ENCODE results near the gene CDH11. TPM values are rescaled to one million over a fixed set of nuclear protein-coding genes. Genes with fewer than 3 reads are reported as not detected.
A peak's percentile ranks its signal among the peaks of the same experiment; 100 is the strongest.

CDH11 gene
- total and polyA plus RNA-seq, 2 of the 4 experiments (the other 2 are of a cell fraction), result 266 to 601 TPM

DNA sequence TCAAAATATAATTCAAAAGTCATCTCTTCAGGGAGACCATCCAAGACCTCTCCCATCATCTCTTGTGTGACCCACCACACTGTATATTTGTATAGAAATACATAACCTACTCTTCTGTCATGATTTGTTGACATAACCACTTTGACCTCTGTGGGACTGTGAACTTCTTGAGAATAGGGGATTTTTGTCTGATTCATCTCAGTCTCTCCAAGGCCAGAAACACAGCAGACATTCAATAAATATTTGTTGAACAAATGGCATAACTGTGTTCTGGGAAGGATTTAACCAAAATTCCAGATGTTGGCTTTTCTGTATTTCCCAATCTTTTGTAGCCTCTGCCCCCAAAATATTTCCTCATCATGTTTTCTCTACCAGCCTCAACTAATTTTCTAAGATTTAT is 169.7 kb downstream of the CDH11 start:
- ChIA-PET CTCF (no interaction called here), POLR2A (ENCODE audit: unreplicated experiment) (no interaction called here)
- ATAC-seq (ENCODE audit: low read depth) (peak; percentile 90), DNase-seq (peak; percentile 97)
- Histone ChIP-seq H3K18ac (ENCODE audit: low read depth, low read length) (no peak overlapping the region; the same call in 1 of the 2 replicates), H3K4me1 (ENCODE audit: control insufficient read depth, insufficient read depth, low read length) (peaks cover 11% of the 10 kb centered on the region), H3K4me3 (ENCODE audit: insufficient read depth, low read depth, low read length) (no peak overlapping the region), H3K27ac (ENCODE audit: insufficient read depth, low read length) (no peak overlapping the region), H3K9me1 (ENCODE audit: insufficient read depth, low read length) (peaks cover 6% of the 10 kb centered on the region; the same call in 1 of the 2 replicates), H2BK5ac (ENCODE audit: low read depth, low read length, poor library complexity, severe bottlenecking) (peak overlapping the region; percentile 70), H3K23ac (ENCODE audit: low read depth, low read length) (no peak overlapping the region), H3K56ac (ENCODE audit: extremely low read depth, insufficient read depth, low read length) (no peak overlapping the region), H4K91ac (ENCODE audit: insufficient read depth, low read depth, low read length) (no peak overlapping the region), H3K9ac (ENCODE audit: low read depth, low read length) (no peak overlapping the region), H3K27me3 (ENCODE audit: control insufficient read depth, insufficient read depth, low read length) (no peaks in the 10 kb centered on the region), H2BK20ac (ENCODE audit: low read depth, low read length) (no peak overlapping the region), H2BK120ac (ENCODE audit: low read depth, low read length) (no peak overlapping the region), H3K14ac (replicated peaks; ENCODE audit: low read depth, low read length) (no peak overlapping the region), H4K8ac (ENCODE audit: low read depth in 2 of 2, low read length in 2 of 2) (no peak overlapping the region), H2AK9ac (replicated peaks; ENCODE audit: low read depth, low read length, poor library complexity) (no peak overlapping the region), H3K36me3 (ENCODE audit: control insufficient read depth, insufficient read depth, low read length) (peaks cover 42% of the 10 kb centered on the region), H3K4ac (ENCODE audit: low read depth, low read length) (no peak overlapping the region), H2AFZ (replicated peaks; ENCODE audit: low read length, poor library complexity) (no peak overlapping the region), H2BK15ac (ENCODE audit: low read depth, low read length) (no peak overlapping the region), H3K79me1 (ENCODE audit: low read depth in 1 of 2, low read length in 2 of 2) (peaks cover 13 to 23% of the 10 kb centered on the region in 2 experiments), H4K20me1 (ENCODE audit: insufficient read depth, low read length) (peaks cover 5% of the 10 kb centered on the region; the same call in 1 of the 2 replicates), H3K9me3 (ENCODE audit: control insufficient read depth, insufficient read depth, low read length) (no peaks in the 10 kb centered on the region), H2AK5ac (ENCODE audit: low read depth, low read length) (no peak overlapping the region; the same call in 1 of the 2 replicates), H4K5ac (ENCODE audit: low read depth, low read length) (no peak overlapping the region), H3K4me2 (ENCODE audit: low read depth, low read length) (peak overlapping the region; percentile 36; the same call in 1 of the 2 replicates)
- TF ChIP-seq USF2 (IDR thresholded peaks at IDR 0.05; ENCODE audit: low read depth, low read length) (no peak), CEBPB (IDR thresholded peaks at IDR 0.05; ENCODE audit: low read depth, low read length) (peak; percentile 88), BHLHE40 (IDR thresholded peaks at IDR 0.05; ENCODE audit: low read depth, low read length) (0 out of 2 replicates have a peak, but pooled peaks have one; percentile 14), FOS (IDR thresholded peaks at IDR 0.05; ENCODE audit: low read depth, low read length) (peak; percentile 73), SMC3 (IDR thresholded peaks at IDR 0.05; ENCODE audit: low read depth, low read length) (no peak)
- in situ Hi-C loops (cut with MboI; ENCODE audit: low sequenced_read_pairs) (no loop called here), dilution Hi-C loops (cut with HindIII; ENCODE audit: low sequenced_read_pairs, unreplicated experiment) (no loop called here), intact Hi-C loops (cut with micrococcal nuclease) (loop anchor here (10.0 kb wide), 1 partner anchor 857 kb away; no protein-coding TSS in a partner anchor)
- no TSS peak for BruUV-seq (replicated peaks)
